H1 (cell line): ENCODE measurements around the gene KNCN.

Experiments used
- CTCF ChIP-seq, 3 experiments: IDR thresholded peaks; 1 replicate in 2 of 3; 2 replicates in 1 of 3; pipeline versions ENCODE4 v1.5.1 to v1.6.1; 2011; ENCODE audit warnings: low read length in 3 of 3, mild to moderate bottlenecking in 3 of 3, inconsistent platforms in 2 of 3, low read depth in 1 of 3, moderate library complexity in 1 of 3; ENCODE audit not compliant: insufficient read depth in 1 of 3; ENCODE audit errors: control extremely low read depth in 1 of 3
- NRF1 ChIP-seq: IDR thresholded peaks from 2 replicates; pipeline ENCODE4 v1.6.1; 2011; ENCODE audit warnings: mild to moderate bottlenecking, low read depth, low read length, improper control_type of control experiment
- PHF8 ChIP-seq: fragments of 200-600 bp; sonication (generic); conservative IDR thresholded peaks from 2 replicates; pipeline ENCODE4 v1.7.1; 2012; ENCODE audit warnings: low read depth, mild to moderate bottlenecking, inconsistent platforms, low read length, moderate library complexity
- RBBP5 ChIP-seq: IDR thresholded peaks from 2 replicates; pipeline ENCODE4 v1.7.1; 2012; ENCODE audit warnings: low read depth, mild to moderate bottlenecking, inconsistent platforms, low read length, moderate library complexity, borderline replicate concordance
- RFX5 ChIP-seq: IDR thresholded peaks from 2 replicates; pipeline ENCODE4 v1.6.1; 2011; ENCODE audit warnings: low read depth, low read length, improper control_type of control experiment, borderline replicate concordance
- SIN3A ChIP-seq, 2 experiments: IDR thresholded peaks in 1 of 2; conservative IDR thresholded peaks in 1 of 2; 2 replicates each; pipeline ENCODE4 v1.6.1; 2011 to 2012; ENCODE audit warnings: low read length in 2 of 2, improper control_type of control experiment in 1 of 2, low read depth in 1 of 2, mild to moderate bottlenecking in 1 of 2
- TEAD4 ChIP-seq: IDR thresholded peaks from 2 replicates; pipeline ENCODE4 v1.6.1; 2012; ENCODE audit warnings: low read depth, low read length, inconsistent platforms, mixed read lengths

- TF ChIP-seq CTCF (IDR thresholded peaks at IDR 0.05; ENCODE audit: control extremely low read depth in 1 of 3, insufficient read depth in 1 of 3, low read depth in 1 of 3, low read length in 3 of 3), result no peak
- no peak for TF ChIP-seq NRF1
- TF ChIP-seq SIN3A (conservative IDR thresholded peaks at IDR 0.05 in 1 of 2, IDR thresholded peaks at IDR 0.05 in 1 of 2; ENCODE audit: low read depth in 1 of 2, low read length in 2 of 2), result no peak
- TF ChIP-seq TEAD4, result no peak
- no peak for TF ChIP-seq PHF8
- TF ChIP-seq RFX5, result no peak
- no peak for TF ChIP-seq RBBP5
These were observed 43.7 kb upstream of the KNCN start for GRCh38 chr1:46595127-46595526.
